Peyer's patch (tissue), 4 donors: ENCODE results near the gene KRTAP9-7.
"Not testable (repeated sequence)": the region's sequence is repeated elsewhere in the genome, so short reads cannot be mapped to it uniquely, and the experiment has no call there.

Experiments used
- CTCF ChIP-seq, 6 experiments: fragments of 450-650 bp in 4 of 6; fragments of 200-600 bp in 2 of 6; sonication (generic) in 1 of 6; IDR thresholded peaks; one replicate each; pipeline ENCODE4 v1.5.1; 2017 to 2019; ENCODE audit warnings: antibody characterized with exemption in 6 of 6, mild to moderate bottlenecking in 3 of 6, moderate library complexity in 1 of 6
- POLR2A ChIP-seq, 2 donors: fragments of 450-650 bp; IDR thresholded peaks; one replicate each; pipeline ENCODE4 v1.5.1; 2017; ENCODE audit warnings: antibody characterized with exemption in 2 of 2, mild to moderate bottlenecking in 2 of 2, moderate library complexity in 2 of 2

- not testable (repeated sequence) for TF ChIP-seq CTCF, POLR2A (IDR thresholded peaks at IDR 0.05)
Measured at GRCh38 chr17:41275648-41276190, at the start of gene KRTAP9-7.
